Natural killer cell (primary cell): ENCODE data around the gene ADNP2. TPM values are rescaled to one million over a fixed set of nuclear protein-coding genes. Genes with fewer than 3 reads are reported as not detected.

Experiments
- ATAC-seq, 3 donors: fragments of 150-1000 bp in 2 of 3; fragments of 200-7000 bp in 1 of 3; cut with Tn5 transposase; 1 replicate in 1 of 3; 2 replicates in 2 of 3; pipeline ENCODE4 v1.10.0; 2021; ENCODE audit warnings: mild to moderate bottlenecking in 2 of 3, moderate library complexity in 2 of 3
- DNase-seq, 2 donors: peaks; one replicate each; pipeline versions ENCODE4 v3.0.0 to v3.0.0-alpha.2; 2013 to 2021; ENCODE audit warnings: mixed read lengths in 1 of 2
- H3K27ac ChIP-seq: one replicate; pipeline ENCODE4 v1.5.1; 2013; ENCODE audit warnings: mild to moderate bottlenecking, low read length
- H3K27me3 ChIP-seq: one replicate; pipeline ENCODE4 v1.6.1; 2013; ENCODE audit warnings: low read length; ENCODE audit not compliant: control insufficient read depth, insufficient read depth
- H3K36me3 ChIP-seq: one replicate; pipeline ENCODE4 v1.6.1; 2013; ENCODE audit warnings: low read length; ENCODE audit not compliant: control insufficient read depth, insufficient read depth
- H3K4me1 ChIP-seq: one replicate; pipeline ENCODE4 v1.6.1; 2013; ENCODE audit warnings: low read length; ENCODE audit not compliant: control insufficient read depth, insufficient read depth
- H3K4me3 ChIP-seq: one replicate; pipeline ENCODE4 v1.5.1; 2013; ENCODE audit warnings: low read length
- H3K9me3 ChIP-seq: one replicate; pipeline ENCODE4 v1.6.1; 2013; ENCODE audit warnings: low read length; ENCODE audit not compliant: control insufficient read depth, insufficient read depth
- H3K27ac Mint-ChIP-seq, 2 donors: one replicate each; pipeline ENCODE4 v1.8.0; 2022; ENCODE audit warnings: mild to moderate bottlenecking in 2 of 2, mixed read lengths in 2 of 2, moderate library complexity in 1 of 2
- H3K27me3 Mint-ChIP-seq, 2 donors: one replicate each; pipeline ENCODE4 v1.8.0; 2022; ENCODE audit warnings: low read depth in 2 of 2, mixed read lengths in 2 of 2
- H3K36me3 Mint-ChIP-seq: one replicate; pipeline ENCODE4 v1.8.0; 2022; ENCODE audit warnings: mixed read lengths
- H3K4me1 Mint-ChIP-seq, 2 donors: one replicate each; pipeline ENCODE4 v1.8.0; 2022; ENCODE audit warnings: mixed read lengths in 2 of 2
- H3K4me3 Mint-ChIP-seq: one replicate; pipeline ENCODE4 v1.8.0; 2022; ENCODE audit warnings: mild to moderate bottlenecking, moderate library complexity, mixed read lengths
- H3K9me3 Mint-ChIP-seq, 2 donors: one replicate each; pipeline ENCODE4 v1.8.0; 2022; ENCODE audit warnings: mixed read lengths in 2 of 2
- WGBS: methylation state at CpG from one replicate; pipeline ENCODE4 v1.1.7; 2013; ENCODE audit warnings: missing lambda C conversion rate; ENCODE audit not compliant: insufficient coverage; 5-methylcytosine and 5-hydroxymethylcytosine counted together
- intact Hi-C: fragments of 100-400 bp; cut with micrococcal nuclease; formaldehyde crosslinking; loops from one replicate; pipeline ENCODE4 v1.14.2; 2022
- total RNA-seq, 4 donors: library from RNA; stranded (reverse); fragments of 120-200 nt in 1 of 4; gene quantifications; one replicate each; pipeline versions ENCODE4 v1.2.3 to v1.2.4, GENCODE V29; 2013 to 2022
- TF ChIP-seq, protein P1 (sequence below): fragments of 200-600 bp; IDR thresholded peaks from one replicate; pipeline ENCODE4 v1.8.0; 2022; ENCODE audit warnings: antibody characterized with exemption

ADNP2 gene
- total RNA-seq, 3 donors from 2014 or later (not counting 1 experiment from before 2014, with no cell fraction given): 31.2 to 39.2 (median 31.4) TPM

DNA sequence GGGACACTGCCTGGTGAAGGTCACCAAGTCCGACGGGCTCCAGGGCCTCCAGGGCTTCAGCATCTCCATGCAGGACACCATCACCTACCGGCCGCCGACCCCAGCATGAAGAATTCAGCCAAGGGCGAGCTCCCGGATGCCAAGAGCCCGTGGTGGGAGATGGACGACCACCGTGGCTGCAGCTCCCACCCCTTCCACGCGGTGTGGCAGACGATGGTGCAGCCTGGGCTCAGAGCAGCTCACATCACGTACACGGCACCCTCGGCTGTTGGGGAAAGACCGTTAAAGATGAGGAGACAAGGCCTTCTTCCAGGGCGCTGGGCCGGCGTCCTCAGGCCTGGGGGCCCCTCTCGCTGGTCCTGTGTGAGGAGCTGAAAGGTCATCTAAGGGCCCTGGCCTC lies 31.2 kb upstream of the ADNP2 start:
- Histone ChIP-seq H3K27ac (no peak overlapping the region), H3K4me3 (no peak overlapping the region), H3K27me3 (no peaks in the 10 kb centered on the region), H3K36me3 (no peaks in the 10 kb centered on the region), H3K4me1 (no peaks in the 10 kb centered on the region), H3K9me3 (no peaks in the 10 kb centered on the region)
- H3K4me1 Mint-ChIP-seq: no peaks in the 10 kb centered on the region
- DNase-seq: no peak
- no peak overlapping the region for H3K4me3 Mint-ChIP-seq
- WGBS: 94% methylated on average over 21 of the region's 21 CpGs
- H3K27ac Mint-ChIP-seq: no peak overlapping the region
- TF ChIP-seq, protein P1, sequence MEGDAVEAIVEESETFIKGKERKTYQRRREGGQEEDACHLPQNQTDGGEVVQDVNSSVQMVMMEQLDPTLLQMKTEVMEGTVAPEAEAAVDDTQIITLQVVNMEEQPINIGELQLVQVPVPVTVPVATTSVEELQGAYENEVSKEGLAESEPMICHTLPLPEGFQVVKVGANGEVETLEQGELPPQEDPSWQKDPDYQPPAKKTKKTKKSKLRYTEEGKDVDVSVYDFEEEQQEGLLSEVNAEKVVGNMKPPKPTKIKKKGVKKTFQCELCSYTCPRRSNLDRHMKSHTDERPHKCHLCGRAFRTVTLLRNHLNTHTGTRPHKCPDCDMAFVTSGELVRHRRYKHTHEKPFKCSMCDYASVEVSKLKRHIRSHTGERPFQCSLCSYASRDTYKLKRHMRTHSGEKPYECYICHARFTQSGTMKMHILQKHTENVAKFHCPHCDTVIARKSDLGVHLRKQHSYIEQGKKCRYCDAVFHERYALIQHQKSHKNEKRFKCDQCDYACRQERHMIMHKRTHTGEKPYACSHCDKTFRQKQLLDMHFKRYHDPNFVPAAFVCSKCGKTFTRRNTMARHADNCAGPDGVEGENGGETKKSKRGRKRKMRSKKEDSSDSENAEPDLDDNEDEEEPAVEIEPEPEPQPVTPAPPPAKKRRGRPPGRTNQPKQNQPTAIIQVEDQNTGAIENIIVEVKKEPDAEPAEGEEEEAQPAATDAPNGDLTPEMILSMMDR: no peak
- no peaks in the 10 kb centered on the region for H3K9me3 Mint-ChIP-seq
- intact Hi-C loops: no loop called here
- ATAC-seq: no peak
- H3K36me3 Mint-ChIP-seq: no peaks in the 10 kb centered on the region
- peaks cover 0 to 5% of the 10 kb centered on the region in 2 donors for H3K27me3 Mint-ChIP-seq

GRCh38 chr18:80086281-80086680 lies 22.8 kb upstream of the ADNP2 start:
- intact Hi-C loops: no loop called here
- H3K4me3 ChIP-seq: no peak overlapping the region
- H3K4me1 Mint-ChIP-seq: no peaks in the 10 kb centered on the region
- H3K27ac Mint-ChIP-seq: no peak overlapping the region
- H3K4me3 Mint-ChIP-seq: no peak overlapping the region
- H3K4me1 ChIP-seq: no peaks in the 10 kb centered on the region
- H3K27me3 Mint-ChIP-seq: peaks cover 9 to 25% of the 10 kb centered on the region in 2 donors
- H3K9me3 Mint-ChIP-seq: peaks cover 15 to 21% of the 10 kb centered on the region in 2 donors
- H3K36me3 Mint-ChIP-seq: peaks cover 32% of the 10 kb centered on the region
- ATAC-seq (no peak), DNase-seq (no peak)
- no peak overlapping the region for H3K27ac ChIP-seq
- H3K36me3 ChIP-seq: no peaks in the 10 kb centered on the region
- peaks cover 6% of the 10 kb centered on the region for H3K9me3 ChIP-seq
- H3K27me3 ChIP-seq: no peaks in the 10 kb centered on the region
- TF ChIP-seq, protein P1: no peak
- WGBS: 87% methylated on average over 4 of the region's 4 CpGs

GRCh38 chr18:80088036-80088435 lies 21.0 kb upstream of the ADNP2 start:
- Mint-ChIP-seq H3K4me1 (no peaks in the 10 kb centered on the region), H3K27ac (no peak overlapping the region), H3K9me3 (peaks cover 15 to 21% of the 10 kb centered on the region in 2 donors), H3K27me3 (peaks cover 9 to 32% of the 10 kb centered on the region in 2 donors), H3K36me3 (peaks cover 32% of the 10 kb centered on the region), H3K4me3 (no peak overlapping the region)
- H3K4me3 ChIP-seq: no peak overlapping the region
- ATAC-seq: no peak
- H3K27ac ChIP-seq: no peak overlapping the region
- TF ChIP-seq, protein P1: no peak
- WGBS: 100% methylated on average over 1 of the region's 2 CpGs
- H3K27me3 ChIP-seq: no peaks in the 10 kb centered on the region
- H3K4me1 ChIP-seq: no peaks in the 10 kb centered on the region
- DNase-seq: no peak
- H3K9me3 ChIP-seq: peaks cover 6% of the 10 kb centered on the region
- H3K36me3 ChIP-seq: no peaks in the 10 kb centered on the region
- intact Hi-C loops: no loop called here

- Histone ChIP-seq H3K4me1 (no peaks in the 10 kb centered on the region), H3K9me3 (peaks cover 6% of the 10 kb centered on the region), H3K36me3 (no peaks in the 10 kb centered on the region), H3K27me3 (no peaks in the 10 kb centered on the region), H3K4me3 (no peak overlapping the region), H3K27ac (no peak overlapping the region)
- intact Hi-C loops: no loop called here
- Mint-ChIP-seq H3K27ac (no peak overlapping the region), H3K9me3 (peaks cover 15 to 21% of the 10 kb centered on the region in 2 donors), H3K4me3 (no peak overlapping the region), H3K4me1 (no peaks in the 10 kb centered on the region), H3K27me3 (peaks cover 11 to 32% of the 10 kb centered on the region in 2 donors), H3K36me3 (peaks cover 32% of the 10 kb centered on the region)
- no peak for DNase-seq
- no peak for ATAC-seq
- TF ChIP-seq, protein P1: no peak
Observed at GRCh38 chr18:80088823-80089222, 20.2 kb upstream of the ADNP2 start.
